ENCODE measurements around the gene CHRNA7.

CHRNA7 gene

GRCh38 chr15:32218666-32219065 is 188.4 kb downstream of the CHRNA7 start:
- Histone ChIP-seq H3K4me3 (ENCODE audit: low read depth, low read length) (no peak overlapping the region), H3K27ac (no peak overlapping the region), H3K27me3 (ENCODE audit: insufficient read depth, low read depth, severe bottlenecking) (no peaks in the 10 kb centered on the region), H3K36me3 (peaks cover 6% of the 10 kb centered on the region), H3K9me3 (ENCODE audit: severe bottlenecking) (peaks cover 11% of the 10 kb centered on the region)
- TF ChIP-seq CTCF (IDR thresholded peaks at IDR 0.05; ENCODE audit: low read depth, low read length), result no peak
- DNase-seq, result no peak

Data from WERI-Rb-1 (cell line).